IPS-20b (cell line): ENCODE results near the gene NUMB.
"Not testable (repeated sequence)": the region's sequence is repeated elsewhere in the genome, so short reads cannot be mapped to it uniquely, and the experiment has no call there.

Experiments
- H3K27ac ChIP-seq: one replicate; pipeline ENCODE4 v1.5.1; 2013; ENCODE audit warnings: low read length
- H3K27me3 ChIP-seq: 2 replicates; pipeline ENCODE4 v1.6.1; 2013; ENCODE audit warnings: mild to moderate bottlenecking, low read length, inconsistent platforms; ENCODE audit not compliant: insufficient read depth
- H3K36me3 ChIP-seq: 2 replicates; pipeline ENCODE4 v1.6.1; 2013; ENCODE audit warnings: low read depth, mild to moderate bottlenecking, inconsistent platforms, low read length, moderate library complexity; ENCODE audit not compliant: insufficient read depth
- H3K4me1 ChIP-seq: 2 replicates; pipeline ENCODE4 v1.6.1; 2013; ENCODE audit warnings: mild to moderate bottlenecking, control low read depth, inconsistent platforms, low read length, moderate library complexity; ENCODE audit not compliant: insufficient read depth
- H3K4me3 ChIP-seq: 2 replicates; pipeline ENCODE4 v1.5.1; 2013; ENCODE audit warnings: mild to moderate bottlenecking, low read length, inconsistent platforms
- H3K9ac ChIP-seq: 2 replicates; pipeline ENCODE4 v1.6.1; 2013; ENCODE audit warnings: low read depth, mild to moderate bottlenecking, inconsistent platforms, low read length, moderate library complexity
- H3K9me3 ChIP-seq: 2 replicates; pipeline ENCODE4 v1.6.1; 2013; ENCODE audit warnings: mild to moderate bottlenecking, low read depth, low read length, inconsistent platforms; ENCODE audit not compliant: insufficient read depth

Gene NUMB

GRCh38 chr14:73374218-73374617, 84.1 kb downstream of the NUMB start:
- no peak overlapping the region for H3K4me3 ChIP-seq
- no peak overlapping the region for H3K9ac ChIP-seq
- no peaks in the 10 kb centered on the region for H3K9me3 ChIP-seq
- no peaks in the 10 kb centered on the region for H3K36me3 ChIP-seq
- H3K4me1 ChIP-seq = no peaks in the 10 kb centered on the region
- H3K27ac ChIP-seq = no peak overlapping the region
- H3K27me3 ChIP-seq = no peaks in the 10 kb centered on the region

GRCh38 chr14:73372529-73372928, 85.8 kb downstream of the NUMB start:
- no peaks in the 10 kb centered on the region for H3K27me3 ChIP-seq
- H3K4me3 ChIP-seq = no peak overlapping the region
- H3K9me3 ChIP-seq = no peaks in the 10 kb centered on the region
- no peaks in the 10 kb centered on the region for H3K4me1 ChIP-seq
- H3K9ac ChIP-seq = no peak overlapping the region
- no peak overlapping the region for H3K27ac ChIP-seq
- no peaks in the 10 kb centered on the region for H3K36me3 ChIP-seq

- Histone ChIP-seq H3K9ac (no peak overlapping the region), H3K9me3 (no peaks in the 10 kb centered on the region), H3K4me3 (no peak overlapping the region), H3K27me3 (no peaks in the 10 kb centered on the region), H3K36me3 (no peaks in the 10 kb centered on the region), H3K4me1 (no peaks in the 10 kb centered on the region), H3K27ac (no peak overlapping the region)
Measured at GRCh38 chr14:73370561-73370960, 87.8 kb downstream of the NUMB start.

- H3K27ac ChIP-seq = no peak overlapping the region
- H3K9ac ChIP-seq = no peak overlapping the region
- H3K4me3 ChIP-seq = no peak overlapping the region
- H3K9me3 ChIP-seq = no peaks in the 10 kb centered on the region
- H3K4me1 ChIP-seq = no peaks in the 10 kb centered on the region
- H3K36me3 ChIP-seq = no peaks in the 10 kb centered on the region
- no peaks in the 10 kb centered on the region for H3K27me3 ChIP-seq
Measured at GRCh38 chr14:73369428-73369827, 88.9 kb downstream of the NUMB start.

GRCh38 chr14:73368616-73369015, 89.7 kb downstream of the NUMB start:
- no peak overlapping the region for H3K27ac ChIP-seq
- H3K4me1 ChIP-seq = no peaks in the 10 kb centered on the region
- no peak overlapping the region for H3K9ac ChIP-seq
- no peaks in the 10 kb centered on the region for H3K27me3 ChIP-seq
- H3K36me3 ChIP-seq = no peaks in the 10 kb centered on the region
- no peaks in the 10 kb centered on the region for H3K9me3 ChIP-seq
- no peak overlapping the region for H3K4me3 ChIP-seq

- H3K27me3 ChIP-seq = no peaks in the 10 kb centered on the region
- no peaks in the 10 kb centered on the region for H3K9me3 ChIP-seq
- no peak overlapping the region for H3K4me3 ChIP-seq
- no peaks in the 10 kb centered on the region for H3K36me3 ChIP-seq
- no peak overlapping the region for H3K27ac ChIP-seq
- no peaks in the 10 kb centered on the region for H3K4me1 ChIP-seq
- no peak overlapping the region for H3K9ac ChIP-seq
Measured at GRCh38 chr14:73365727-73366126, 92.6 kb downstream of the NUMB start.

GRCh38 chr14:73364559-73364958, 93.8 kb downstream of the NUMB start:
- Histone ChIP-seq H3K27ac (no peak overlapping the region), H3K36me3 (no peaks in the 10 kb centered on the region), H3K4me3 (no peak overlapping the region), H3K4me1 (no peaks in the 10 kb centered on the region), H3K9me3 (no peaks in the 10 kb centered on the region), H3K27me3 (no peaks in the 10 kb centered on the region), H3K9ac (no peak overlapping the region)

GRCh38 chr14:73359445-73359844, 98.9 kb downstream of the NUMB start:
- Histone ChIP-seq H3K36me3 (peaks cover 8% of the 10 kb centered on the region), H3K4me3 (no peak overlapping the region), H3K9ac (peak overlapping the region; percentile 5; the same call in 1 of the 2 replicates), H3K27me3 (no peaks in the 10 kb centered on the region), H3K27ac (no peak overlapping the region), H3K9me3 (no peaks in the 10 kb centered on the region), H3K4me1 (peaks cover 7% of the 10 kb centered on the region; the same call in 1 of the 2 replicates)

GRCh38 chr14:73358187-73358586, 100.2 kb downstream of the NUMB start:
- H3K4me3 ChIP-seq = no peak overlapping the region
- no peak overlapping the region for H3K9ac ChIP-seq
- H3K4me1 ChIP-seq = peaks cover 7% of the 10 kb centered on the region; the same call in 1 of the 2 replicates
- no peaks in the 10 kb centered on the region for H3K27me3 ChIP-seq
- no peak overlapping the region for H3K27ac ChIP-seq
- H3K36me3 ChIP-seq = peaks cover 8% of the 10 kb centered on the region
- no peaks in the 10 kb centered on the region for H3K9me3 ChIP-seq

- H3K27ac ChIP-seq, H3K27me3 ChIP-seq: not testable (repeated sequence)
Measured at GRCh38 chr14:73349091-73349490, 109.3 kb downstream of the NUMB start.

GRCh38 chr14:73344319-73344718, 114.0 kb downstream of the NUMB start:
- no peak overlapping the region for H3K9ac ChIP-seq
- H3K36me3 ChIP-seq = no peaks in the 10 kb centered on the region
- no peak overlapping the region for H3K27ac ChIP-seq

More at GRCh38 chr14:73349091-73349490, 109.3 kb downstream of the NUMB start:
- H3K9ac ChIP-seq, H3K4me1 ChIP-seq, H3K4me3 ChIP-seq, H3K9me3 ChIP-seq, H3K36me3 ChIP-seq: not testable (repeated sequence)

GRCh38 chr14:73342670-73343069, 115.7 kb downstream of the NUMB start:
- Histone ChIP-seq H3K36me3 (no peaks in the 10 kb centered on the region), H3K4me3 (no peak overlapping the region), H3K9ac (no peak overlapping the region), H3K9me3 (no peaks in the 10 kb centered on the region), H3K27ac (no peak overlapping the region), H3K27me3 (no peaks in the 10 kb centered on the region), H3K4me1 (peaks cover 6% of the 10 kb centered on the region; the same call in 1 of the 2 replicates)

More at GRCh38 chr14:73344319-73344718, 114.0 kb downstream of the NUMB start:
- Histone ChIP-seq H3K27me3 (no peaks in the 10 kb centered on the region), H3K4me1 (peaks cover 6% of the 10 kb centered on the region; the same call in 1 of the 2 replicates), H3K4me3 (no peak overlapping the region), H3K9me3 (no peaks in the 10 kb centered on the region)
